Prostate gland (tissue), 2 donors: ENCODE measurements around the gene CHRNA10. TPM values are rescaled to one million over a fixed set of nuclear protein-coding genes. Genes with fewer than 3 reads are reported as not detected.

ENCODE experiments used
- DNase-seq: peaks from one replicate; pipeline ENCODE4 v3.0.0-alpha.2; 2019; ENCODE audit warnings: low spot score
- H3K27ac ChIP-seq, 2 donors: fragments of 200-600 bp; sonication (generic); 2 replicates each; pipeline ENCODE4 v1.5.1; 2017 to 2019
- H3K27me3 ChIP-seq: fragments of 200-600 bp; sonication (generic); replicated peaks from 2 replicates; pipeline ENCODE4 v1.5.1; 2019; ENCODE audit not compliant: insufficient read depth
- H3K36me3 ChIP-seq, 2 donors: fragments of 200-600 bp; sonication (generic); 1 replicate in 1 of 2; 2 replicates in 1 of 2; pipeline versions ENCODE4 v1.5.1 to v1.8.1; 2017 to 2019
- H3K4me1 ChIP-seq: fragments of 200-600 bp; sonication (generic); replicated peaks from 2 replicates; pipeline ENCODE4 v1.5.1; 2019
- H3K4me3 ChIP-seq, 2 donors: fragments of 200-600 bp; sonication (generic); 2 replicates each; pipeline ENCODE4 v1.5.1; 2017 to 2019
- H3K9me3 ChIP-seq: fragments of 200-600 bp; sonication (generic); 2 replicates; pipeline ENCODE4 v1.5.1; 2017
- CTCF ChIP-seq, 4 experiments: fragments of 200-600 bp in 2 of 4; fragments of 450-650 bp in 2 of 4; sonication (generic) in 2 of 4; IDR thresholded peaks; 1 replicate in 3 of 4; 2 replicates in 1 of 4; pipeline ENCODE4 v1.5.1; 2016 to 2019; ENCODE audit warnings: antibody characterized with exemption in 4 of 4, mild to moderate bottlenecking in 2 of 4, moderate library complexity in 2 of 4
- POLR2A ChIP-seq: fragments of 450-650 bp; IDR thresholded peaks from one replicate; pipeline ENCODE4 v1.6.1; 2016; ENCODE audit warnings: antibody characterized with exemption, mild to moderate bottlenecking
- POLR2AphosphoS5 ChIP-seq: sonication (generic); formaldehyde crosslinking; IDR thresholded peaks from one replicate; pipeline ENCODE4 v1.6.1; 2017; ENCODE audit warnings: antibody characterized with exemption
- WGBS: methylation state at CpG from one replicate; pipeline ENCODE4 v1.1.5; 2018; 5-methylcytosine and 5-hydroxymethylcytosine counted together
- intact Hi-C: fragments of 100-400 bp; cut with DNase I; formaldehyde crosslinking; loops from one replicate; pipeline ENCODE4 v1.14.2; 2022
- total RNA-seq, 2 donors: library from RNA; depleted of rRNA; stranded (reverse); fragments of >200 nt; gene quantifications; one replicate each; pipeline ENCODE4 v1.1.0, GENCODE V29; 2016

The CHRNA10 gene
- total RNA-seq, 2 donors from 2014 or later: 0.74 to 0.96 TPM

GRCh38 chr11:3675971-3676370 lies 4.8 kb upstream of the CHRNA10 start:
- Histone ChIP-seq H3K9me3 (no peaks in the 10 kb centered on the region), H3K4me1 (no peaks in the 10 kb centered on the region), H3K36me3 (peaks cover 10 to 20% of the 10 kb centered on the region in 2 donors), H3K27me3 (no peaks in the 10 kb centered on the region), H3K4me3 (no peak overlapping the region), H3K27ac (no peak overlapping the region)
- intact Hi-C loops: no loop called here
- no peak for TF ChIP-seq CTCF (IDR thresholded peaks at IDR 0.05)
- TF ChIP-seq POLR2A: no peak
- no peak for TF ChIP-seq POLR2AphosphoS5
- no peak for DNase-seq
- WGBS: 97% methylated on average over 11 of the region's 11 CpGs

GRCh38 chr11:3674189-3674588 lies 3.0 kb upstream of the CHRNA10 start:
- intact Hi-C loops: no loop called here
- TF ChIP-seq CTCF (IDR thresholded peaks at IDR 0.05) (no peak), POLR2AphosphoS5 (no peak), POLR2A (no peak)
- Histone ChIP-seq H3K36me3 (peaks cover 4 to 20% of the 10 kb centered on the region in 2 donors), H3K9me3 (no peaks in the 10 kb centered on the region), H3K4me1 (no peaks in the 10 kb centered on the region), H3K4me3 (no peak overlapping the region), H3K27ac (no peak overlapping the region), H3K27me3 (no peaks in the 10 kb centered on the region)
- no peak for DNase-seq
- 100% methylated on average over 1 of the region's 1 CpG for WGBS

- H3K9me3 ChIP-seq: no peaks in the 10 kb centered on the region
- no peak overlapping the region for H3K27ac ChIP-seq
- intact Hi-C loops: no loop called here
- H3K36me3 ChIP-seq: peaks cover 3 to 6% of the 10 kb centered on the region in 2 donors
- TF ChIP-seq POLR2A: no peak
- H3K4me3 ChIP-seq: no peak overlapping the region
- WGBS: 88% methylated on average over 5 of the region's 5 CpGs
- no peak for DNase-seq
- H3K4me1 ChIP-seq: no peaks in the 10 kb centered on the region
- H3K27me3 ChIP-seq: no peaks in the 10 kb centered on the region
Measured at GRCh38 chr11:3669742-3670183, 1.4 kb downstream of the CHRNA10 start.

- Histone ChIP-seq H3K27me3 (no peaks in the 10 kb centered on the region), H3K27ac (no peak overlapping the region), H3K36me3 (peaks cover 3 to 4% of the 10 kb centered on the region in 2 donors), H3K4me1 (no peaks in the 10 kb centered on the region), H3K4me3 (no peak overlapping the region), H3K9me3 (no peaks in the 10 kb centered on the region)
- 98% methylated on average over 7 of the region's 7 CpGs for WGBS
- intact Hi-C loops: no loop called here
- DNase-seq: no peak
- TF ChIP-seq POLR2A (no peak), CTCF (IDR thresholded peaks at IDR 0.05) (no peak), POLR2AphosphoS5 (no peak)
Measured at GRCh38 chr11:3669128-3669527, 2.1 kb downstream of the CHRNA10 start.

- no peaks in the 10 kb centered on the region for H3K4me1 ChIP-seq
- WGBS: 96% methylated on average over 83 of the region's 89 CpGs
- peaks cover 0 to 3% of the 10 kb centered on the region in 2 donors for H3K36me3 ChIP-seq
- intact Hi-C loops: no loop called here
- no peaks in the 10 kb centered on the region for H3K27me3 ChIP-seq
- H3K27ac ChIP-seq: no peak overlapping the region
- H3K4me3 ChIP-seq: no peak overlapping the region
- H3K9me3 ChIP-seq: no peaks in the 10 kb centered on the region
- no peak for TF ChIP-seq POLR2AphosphoS5
- no peak for TF ChIP-seq CTCF (IDR thresholded peaks at IDR 0.05)
- TF ChIP-seq POLR2A: no peak
- no peak for DNase-seq
Measured at GRCh38 chr11:3667149-3668035, 3.8 kb downstream of the CHRNA10 start.
